T-helper 1 cell treated with Interleukin-12 subunit alpha and Interleukin-12 subunit beta and Interleukin-4 antibody, amounts not matched to agents 30 μg/mL and 1 μg/mL, for 36 hours (primary cell): ENCODE results near the gene KIF26B.
"Not testable (repeated sequence)": the region's sequence is repeated elsewhere in the genome, so short reads cannot be mapped to it uniquely, and the experiment has no call there.

Experiments
- H3K27ac Mint-ChIP-seq: one replicate; pipeline ENCODE4 v1.8.0; 2021; ENCODE audit warnings: mild to moderate bottlenecking, mixed read lengths
- H3K27me3 Mint-ChIP-seq: one replicate; pipeline ENCODE4 v1.8.0; 2021; ENCODE audit warnings: low read depth, mixed read lengths
- H3K36me3 Mint-ChIP-seq: one replicate; pipeline ENCODE4 v1.8.0; 2021; ENCODE audit warnings: low read depth, mixed read lengths
- H3K4me1 Mint-ChIP-seq: one replicate; pipeline ENCODE4 v1.8.0; 2021; ENCODE audit warnings: low read depth, mixed read lengths
- H3K4me3 Mint-ChIP-seq: one replicate; pipeline ENCODE4 v1.8.0; 2021; ENCODE audit warnings: mild to moderate bottlenecking, moderate library complexity, mixed read lengths
- H3K9me3 Mint-ChIP-seq: one replicate; pipeline ENCODE4 v1.8.0; 2021; ENCODE audit warnings: mixed read lengths

The KIF26B gene

GRCh38 chr1:245395680-245396079, 240.9 kb downstream of the KIF26B start:
- Mint-ChIP-seq H3K27me3 (no peaks in the 10 kb centered on the region), H3K4me3 (no peak overlapping the region), H3K27ac (no peak overlapping the region), H3K4me1 (no peaks in the 10 kb centered on the region), H3K36me3 (no peaks in the 10 kb centered on the region), H3K9me3 (no peaks in the 10 kb centered on the region)

DNA sequence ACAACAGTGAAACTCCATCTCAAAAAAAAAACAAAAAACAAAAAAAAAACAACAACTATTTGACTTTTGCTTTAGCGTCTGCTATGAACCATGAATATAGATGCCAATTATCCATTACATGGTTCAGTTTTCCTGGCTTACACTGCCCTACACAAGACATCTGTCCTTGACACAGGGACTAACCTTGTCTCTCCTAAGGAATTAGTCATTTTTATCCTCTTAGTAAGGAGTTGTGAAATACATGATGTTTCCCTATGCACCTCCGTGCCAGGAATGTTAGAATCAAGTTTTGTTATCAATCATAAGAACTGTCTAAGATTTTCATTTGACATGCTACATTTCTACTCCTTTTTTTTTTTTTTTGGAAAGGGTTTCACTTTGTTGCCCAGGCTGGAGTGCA, 241.8 kb downstream of the KIF26B start:
- no peaks in the 10 kb centered on the region for H3K36me3 Mint-ChIP-seq
- no peaks in the 10 kb centered on the region for H3K27me3 Mint-ChIP-seq
- no peaks in the 10 kb centered on the region for H3K4me1 Mint-ChIP-seq
- H3K9me3 Mint-ChIP-seq = no peaks in the 10 kb centered on the region
- no peak overlapping the region for H3K27ac Mint-ChIP-seq
- no peak overlapping the region for H3K4me3 Mint-ChIP-seq

DNA sequence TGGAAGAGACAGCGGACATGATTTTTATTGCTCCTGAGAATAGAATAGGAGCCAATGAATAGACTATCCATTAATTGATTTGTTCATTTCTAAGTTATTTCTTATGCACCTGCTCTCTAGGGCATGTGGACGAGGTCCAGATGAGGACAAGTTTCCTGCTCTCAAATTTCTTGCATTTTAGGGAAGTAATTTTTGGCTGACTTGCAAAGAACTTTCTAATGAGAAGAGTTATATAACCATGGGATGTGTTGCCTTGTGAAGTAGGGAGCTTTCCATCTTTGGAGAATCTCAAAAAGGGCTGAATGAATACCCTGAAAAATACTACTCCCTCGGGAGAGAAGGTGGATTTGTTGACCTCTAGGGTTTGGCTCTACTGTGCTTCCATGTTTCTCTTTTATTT, 243.0 kb downstream of the KIF26B start:
- Mint-ChIP-seq H3K27ac (no peak overlapping the region), H3K36me3 (no peaks in the 10 kb centered on the region), H3K4me1 (no peaks in the 10 kb centered on the region), H3K27me3 (no peaks in the 10 kb centered on the region), H3K9me3 (no peaks in the 10 kb centered on the region), H3K4me3 (no peak overlapping the region)

DNA sequence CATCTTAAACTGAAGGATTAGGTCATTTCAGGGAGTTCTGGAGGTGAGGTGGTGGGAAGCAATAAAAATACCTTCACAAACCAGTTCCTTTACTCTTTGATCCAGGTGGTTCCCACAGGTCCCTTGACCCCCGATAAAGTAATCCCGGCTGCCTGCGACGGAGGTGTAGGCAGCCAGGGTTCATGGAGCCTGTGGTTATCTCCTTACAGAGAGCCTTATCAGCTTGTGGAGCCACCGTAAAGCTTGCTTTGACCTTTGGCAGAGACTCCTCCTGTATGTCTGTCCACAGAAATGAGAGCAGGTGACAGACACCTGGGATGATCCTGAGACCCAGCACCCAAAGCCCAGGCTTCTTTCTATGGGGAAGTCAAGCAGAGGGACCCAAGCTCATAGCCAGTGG, 243.4 kb downstream of the KIF26B start:
- Mint-ChIP-seq H3K27me3 (no peaks in the 10 kb centered on the region), H3K36me3 (no peaks in the 10 kb centered on the region), H3K9me3 (no peaks in the 10 kb centered on the region), H3K4me1 (no peaks in the 10 kb centered on the region), H3K27ac (no peak overlapping the region), H3K4me3 (no peak overlapping the region)

DNA sequence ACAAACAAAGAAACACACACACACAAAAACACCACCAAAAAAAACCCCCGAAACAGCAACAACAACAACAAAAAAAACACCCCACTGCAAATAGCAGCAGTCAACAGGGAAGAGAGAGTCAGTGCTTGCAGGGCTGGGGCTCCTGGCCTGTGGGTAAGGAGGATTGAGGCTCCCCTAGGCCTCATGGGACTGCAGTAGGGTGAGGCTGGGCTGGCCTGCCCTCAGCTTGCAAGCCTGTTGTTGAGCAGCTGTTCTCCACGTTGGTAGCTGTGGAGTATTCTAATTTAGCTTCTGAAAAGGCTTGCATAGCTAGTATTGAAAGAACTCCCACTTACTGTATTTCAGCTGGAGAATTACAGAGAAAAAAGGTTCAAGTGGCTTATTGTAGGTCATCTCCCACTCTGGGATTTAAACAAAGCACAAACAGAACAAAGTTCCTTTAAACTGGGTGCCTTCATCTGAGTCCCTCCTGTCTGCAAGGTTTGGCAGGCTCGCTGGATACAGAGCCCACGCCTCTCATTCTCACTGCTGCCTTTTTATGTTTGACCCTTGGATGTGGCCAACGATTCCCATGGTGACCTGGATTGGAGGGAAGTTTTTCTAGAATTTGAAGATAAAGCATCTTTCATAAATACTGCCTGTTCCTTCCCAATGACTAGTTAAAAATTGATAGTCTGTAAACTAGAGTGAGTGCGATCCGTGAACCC, 247.2 kb downstream of the KIF26B start:
- H3K36me3 Mint-ChIP-seq = no peaks in the 10 kb centered on the region
- no peak overlapping the region for H3K27ac Mint-ChIP-seq
- no peaks in the 10 kb centered on the region for H3K27me3 Mint-ChIP-seq
- no peaks in the 10 kb centered on the region for H3K4me1 Mint-ChIP-seq
- no peak overlapping the region for H3K4me3 Mint-ChIP-seq
- no peaks in the 10 kb centered on the region for H3K9me3 Mint-ChIP-seq

GRCh38 chr1:245402998-245403397, 248.2 kb downstream of the KIF26B start:
- not testable (repeated sequence) for H3K9me3 Mint-ChIP-seq, H3K27ac Mint-ChIP-seq

DNA sequence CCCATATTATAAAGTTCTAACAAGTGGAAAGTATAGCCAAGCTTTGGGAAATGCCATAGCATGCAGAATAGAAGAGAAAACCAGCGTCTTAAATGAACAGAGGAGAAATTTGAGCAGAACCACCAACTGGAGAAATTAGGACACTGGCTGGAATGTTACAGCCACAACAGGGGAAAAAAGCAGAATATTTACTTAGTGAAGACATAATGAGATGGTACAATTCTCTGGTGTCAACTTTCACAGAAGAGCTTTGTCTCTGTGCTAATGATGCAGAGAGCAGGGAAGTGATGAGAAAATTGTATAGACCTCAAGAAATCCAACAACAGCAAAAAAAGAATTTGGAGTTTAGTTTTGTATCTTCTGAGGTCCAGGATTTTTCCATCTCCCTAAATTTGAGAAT, 249.7 kb downstream of the KIF26B start:
- no peaks in the 10 kb centered on the region for H3K27me3 Mint-ChIP-seq
- H3K27ac Mint-ChIP-seq = no peak overlapping the region
- H3K9me3 Mint-ChIP-seq = no peaks in the 10 kb centered on the region
- H3K4me1 Mint-ChIP-seq = no peaks in the 10 kb centered on the region
- no peaks in the 10 kb centered on the region for H3K36me3 Mint-ChIP-seq
- H3K4me3 Mint-ChIP-seq = no peak overlapping the region

More at GRCh38 chr1:245402998-245403397, 248.2 kb downstream of the KIF26B start:
- H3K36me3 Mint-ChIP-seq, H3K27me3 Mint-ChIP-seq, H3K4me3 Mint-ChIP-seq, H3K4me1 Mint-ChIP-seq: not testable (repeated sequence)

DNA sequence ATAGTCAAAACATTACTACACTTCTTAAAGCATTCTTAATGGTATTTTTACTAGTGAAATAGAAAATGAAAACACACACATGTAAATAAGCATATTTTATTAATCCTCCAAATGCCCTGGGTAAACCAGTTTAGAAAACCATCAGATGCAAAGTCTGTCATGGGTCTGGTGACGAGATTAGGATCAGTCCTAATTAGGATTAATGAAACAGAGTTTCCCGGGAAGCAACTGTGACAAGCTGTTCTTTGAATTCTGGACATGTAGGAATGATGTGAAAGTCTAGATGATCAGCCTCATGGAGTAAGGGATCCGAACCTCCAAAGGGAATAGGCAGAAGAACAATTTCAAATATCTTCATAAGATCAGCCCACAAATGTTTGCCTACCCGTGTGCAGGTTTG, 250.2 kb downstream of the KIF26B start:
- Mint-ChIP-seq H3K36me3 (no peaks in the 10 kb centered on the region), H3K27ac (no peak overlapping the region), H3K27me3 (no peaks in the 10 kb centered on the region), H3K4me3 (no peak overlapping the region), H3K4me1 (no peaks in the 10 kb centered on the region), H3K9me3 (no peaks in the 10 kb centered on the region)

DNA sequence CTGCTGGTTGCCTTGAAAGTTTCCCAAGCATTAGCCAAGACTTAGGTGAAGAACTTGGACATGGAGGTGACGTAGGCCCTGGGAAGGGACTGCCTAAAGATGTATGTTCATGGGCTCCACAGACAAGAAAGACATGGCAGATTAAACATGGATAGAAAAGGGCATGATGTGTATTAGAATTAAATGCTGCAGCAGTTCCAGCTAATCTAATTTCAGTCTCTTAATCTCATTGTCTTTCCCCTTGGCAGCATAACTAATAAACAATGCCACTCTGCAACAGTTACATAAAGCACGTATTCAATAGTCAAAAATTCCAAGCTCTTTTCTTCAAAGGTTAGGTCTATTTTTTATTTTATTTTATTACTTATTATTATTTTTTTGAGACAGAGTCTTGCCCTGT, 251.6 kb downstream of the KIF26B start:
- no peaks in the 10 kb centered on the region for H3K4me1 Mint-ChIP-seq
- no peaks in the 10 kb centered on the region for H3K27me3 Mint-ChIP-seq
- H3K36me3 Mint-ChIP-seq = no peaks in the 10 kb centered on the region
- no peak overlapping the region for H3K27ac Mint-ChIP-seq
- no peaks in the 10 kb centered on the region for H3K9me3 Mint-ChIP-seq
- H3K4me3 Mint-ChIP-seq = no peak overlapping the region

GRCh38 chr1:245407983-245408382, 253.2 kb downstream of the KIF26B start:
- H3K4me3 Mint-ChIP-seq = no peak overlapping the region
- no peaks in the 10 kb centered on the region for H3K36me3 Mint-ChIP-seq
- H3K4me1 Mint-ChIP-seq = no peaks in the 10 kb centered on the region
- no peaks in the 10 kb centered on the region for H3K9me3 Mint-ChIP-seq
- no peaks in the 10 kb centered on the region for H3K27me3 Mint-ChIP-seq
- no peak overlapping the region for H3K27ac Mint-ChIP-seq

DNA sequence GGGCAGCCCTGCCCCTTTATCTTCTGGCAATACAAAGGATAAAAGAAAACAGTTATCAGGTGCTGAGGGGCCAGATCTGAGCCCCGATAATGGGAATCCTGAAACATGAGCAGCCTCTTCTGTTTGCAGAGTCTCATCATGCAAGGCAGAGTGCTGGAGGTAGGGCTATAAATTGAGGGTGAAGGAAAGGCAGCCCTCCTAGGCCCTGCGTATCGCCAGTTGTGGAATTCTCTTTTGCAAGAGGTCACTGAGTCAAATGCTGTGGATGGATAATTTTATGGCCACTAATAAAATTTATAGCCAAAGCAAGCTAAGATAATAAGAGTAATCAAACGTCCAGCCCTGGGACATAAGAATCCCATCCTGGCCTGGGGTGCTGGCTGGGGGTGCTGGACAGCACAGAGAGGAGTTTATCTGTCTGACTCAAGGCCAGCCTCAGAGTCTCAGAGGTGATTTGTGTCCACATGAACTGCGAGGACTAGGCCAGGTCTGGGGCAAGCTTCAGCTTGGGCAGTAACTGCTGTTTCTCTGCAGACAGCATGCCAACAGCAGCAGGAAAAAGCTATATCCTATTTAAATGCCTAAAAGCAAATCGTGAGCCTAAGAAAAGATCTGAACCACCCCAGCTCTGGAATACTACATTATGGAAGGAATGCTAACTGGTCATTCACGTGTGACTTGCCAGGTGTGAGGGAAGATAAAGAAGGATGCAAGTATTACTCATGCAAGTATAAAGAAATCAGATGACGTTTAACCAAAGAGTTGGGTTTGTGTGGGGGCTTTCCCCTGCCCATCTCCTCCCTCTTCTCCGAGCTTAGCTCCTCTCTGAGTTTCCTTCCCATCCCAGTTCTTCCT, 254.8 kb downstream of the KIF26B start:
- no peak overlapping the region for H3K4me3 Mint-ChIP-seq
- H3K27ac Mint-ChIP-seq = no peak overlapping the region
- no peaks in the 10 kb centered on the region for H3K36me3 Mint-ChIP-seq
- no peaks in the 10 kb centered on the region for H3K4me1 Mint-ChIP-seq
- no peaks in the 10 kb centered on the region for H3K27me3 Mint-ChIP-seq
- H3K9me3 Mint-ChIP-seq = no peaks in the 10 kb centered on the region

- Mint-ChIP-seq H3K27ac (no peak overlapping the region), H3K36me3 (no peaks in the 10 kb centered on the region), H3K27me3 (no peaks in the 10 kb centered on the region), H3K4me1 (no peaks in the 10 kb centered on the region), H3K9me3 (no peaks in the 10 kb centered on the region), H3K4me3 (no peak overlapping the region)
Observed at GRCh38 chr1:245411245-245412036, 256.7 kb downstream of the KIF26B start.

DNA sequence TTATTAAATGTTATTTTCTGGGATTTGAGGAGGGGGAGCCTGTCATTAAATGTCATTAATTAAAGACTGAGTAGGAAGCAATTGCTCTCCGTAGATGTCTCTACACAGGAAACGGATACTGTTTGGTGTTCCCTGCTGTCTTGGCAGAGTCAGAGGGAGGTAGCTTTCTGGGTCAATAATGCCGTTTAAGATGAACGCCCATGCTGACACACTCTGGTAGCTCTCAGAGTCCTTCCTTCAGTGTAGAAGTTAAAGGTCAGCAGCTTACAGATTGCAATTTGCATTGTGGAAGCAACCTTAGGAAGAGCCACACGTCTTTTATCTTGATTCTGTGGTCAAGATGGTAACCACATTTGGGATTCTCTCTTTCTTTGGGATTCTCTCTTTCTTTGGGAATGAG, 257.5 kb downstream of the KIF26B start:
- Mint-ChIP-seq H3K36me3 (no peaks in the 10 kb centered on the region), H3K27me3 (no peaks in the 10 kb centered on the region), H3K4me1 (no peaks in the 10 kb centered on the region), H3K9me3 (no peaks in the 10 kb centered on the region), H3K4me3 (no peak overlapping the region), H3K27ac (no peak overlapping the region)

GRCh38 chr1:245416781-245417180, 262.0 kb downstream of the KIF26B start:
- Mint-ChIP-seq H3K36me3 (no peaks in the 10 kb centered on the region), H3K4me1 (no peaks in the 10 kb centered on the region), H3K27me3 (no peaks in the 10 kb centered on the region), H3K4me3 (no peak overlapping the region), H3K27ac (no peak overlapping the region), H3K9me3 (no peaks in the 10 kb centered on the region)

- no peaks in the 10 kb centered on the region for H3K36me3 Mint-ChIP-seq
- no peaks in the 10 kb centered on the region for H3K9me3 Mint-ChIP-seq
- H3K27me3 Mint-ChIP-seq = no peaks in the 10 kb centered on the region
- no peak overlapping the region for H3K4me3 Mint-ChIP-seq
- no peaks in the 10 kb centered on the region for H3K4me1 Mint-ChIP-seq
- no peak overlapping the region for H3K27ac Mint-ChIP-seq
Observed at GRCh38 chr1:245418077-245418476, 263.3 kb downstream of the KIF26B start.
